Keratinocyte (primary cell): ENCODE data around the gene LAMB4. TPM values are rescaled to one million over a fixed set of nuclear protein-coding genes. Genes with fewer than 3 reads are reported as not detected.

Source experiments
- DNase-seq: peaks from one replicate; pipeline ENCODE4 v3.0.0-alpha.2; 2011; ENCODE audit warnings: low read depth, missing footprints, low spot score
- FAIRE-seq: peaks from 2 replicates; lab custom pipeline; 2011; peaks lifted over from hg19 to GRCh38; lab: Jason Lieb, UNC
- H2AFZ ChIP-seq: 2 replicates; pipeline ENCODE4 v1.6.0; 2012; ENCODE audit warnings: low read length, control low read depth, inconsistent platforms; ENCODE audit not compliant: control insufficient read depth
- H3K27ac ChIP-seq: 2 replicates; pipeline ENCODE4 v1.5.1; 2011; ENCODE audit warnings: low read length; ENCODE audit not compliant: control insufficient read depth, insufficient read depth
- H3K27me3 ChIP-seq: 3 replicates; pipeline ENCODE4 v1.6.0; 2011; ENCODE audit warnings: low read length; ENCODE audit not compliant: control insufficient read depth, insufficient read depth; ENCODE audit errors: extremely low read depth
- H3K36me3 ChIP-seq, 2 experiments: 2 replicates in 1 of 2; 3 replicates in 1 of 2; pipeline ENCODE4 v1.5.1; 2011; ENCODE audit warnings: low read length in 2 of 2, mild to moderate bottlenecking in 1 of 2; ENCODE audit not compliant: control insufficient read depth in 2 of 2, insufficient read depth in 2 of 2; ENCODE audit errors: extremely low read depth in 1 of 2
- H3K4me1 ChIP-seq: 3 replicates; pipeline ENCODE4 v1.5.1; 2011; ENCODE audit warnings: low read length; ENCODE audit not compliant: control insufficient read depth, insufficient read depth; ENCODE audit errors: extremely low read depth
- H3K4me2 ChIP-seq: 3 replicates; pipeline ENCODE4 v1.6.0; 2011; ENCODE audit warnings: low read depth, low read length; ENCODE audit not compliant: control insufficient read depth, insufficient read depth; ENCODE audit errors: extremely low read depth
- H3K4me3 ChIP-seq, 3 experiments: fragments of 200-600 bp in 1 of 3; sonication (generic) in 1 of 3; 2 replicates in 2 of 3; 3 replicates in 1 of 3; pipeline ENCODE4 v1.5.1; 2011 to 2016; ENCODE audit warnings: low read length in 3 of 3, mild to moderate bottlenecking in 3 of 3, control low read depth in 2 of 3, inconsistent platforms in 1 of 3, low read depth in 1 of 3, mixed read lengths in 1 of 3, mixed run types in 1 of 3, moderate library complexity in 1 of 3; ENCODE audit not compliant: control insufficient read depth in 2 of 3, insufficient read depth in 2 of 3; ENCODE audit errors: extremely low read depth in 1 of 3
- H3K79me2 ChIP-seq: 2 replicates; pipeline ENCODE4 v1.6.0; 2012; ENCODE audit warnings: low read length; ENCODE audit not compliant: control insufficient read depth, insufficient read depth
- H3K9ac ChIP-seq: 3 replicates; pipeline ENCODE4 v1.6.0; 2011; ENCODE audit warnings: low read length; ENCODE audit not compliant: control insufficient read depth, insufficient read depth; ENCODE audit errors: extremely low read depth
- H3K9me1 ChIP-seq: 3 replicates; pipeline ENCODE4 v1.6.0; 2011; ENCODE audit warnings: low read length; ENCODE audit not compliant: control insufficient read depth, insufficient read depth; ENCODE audit errors: extremely low read depth
- H3K9me3 ChIP-seq: 2 replicates; pipeline ENCODE4 v1.5.1; 2012; ENCODE audit warnings: low read depth, low read length; ENCODE audit not compliant: control insufficient read depth
- H4K20me1 ChIP-seq: 3 replicates; pipeline ENCODE4 v1.6.0; 2011; ENCODE audit warnings: low read length; ENCODE audit not compliant: control insufficient read depth, insufficient read depth; ENCODE audit errors: extremely low read depth
- CTCF ChIP-seq, 3 experiments: IDR thresholded peaks in 1 of 3; conservative IDR thresholded peaks in 1 of 3; optimal IDR thresholded peaks in 1 of 3; 2 replicates in 2 of 3; 3 replicates in 1 of 3; pipeline versions ENCODE3 to v1.5.1; 2011; ENCODE audit warnings: low read length in 3 of 3, mild to moderate bottlenecking in 3 of 3, moderate library complexity in 2 of 3, control low read depth in 1 of 3, inconsistent platforms in 1 of 3; ENCODE audit not compliant: insufficient read depth in 2 of 3; ENCODE audit errors: extremely low read depth in 1 of 3
- EZH2 ChIP-seq: IDR thresholded peaks from one replicate; pipeline ENCODE4 v1.6.1; 2012; ENCODE audit warnings: inconsistent platforms, mild to moderate bottlenecking, low read length, moderate library complexity
- dilution Hi-C: fragments of 300-500 bp; cut with MboI; formaldehyde crosslinking; loops from one replicate; pipeline ENCODE4 v1.7.0; 2020; ENCODE audit warnings: low sequenced_read_pairs; ENCODE audit not compliant: extremely low pct_ligation_motif_present
- polyA minus RNA-seq, 3 experiments: library from RNA; depleted of rRNA, polyadenylated mRNA; stranded (reverse); fragments of >200 nt; gene quantifications; 1 replicate in 1 of 3; 2 replicates in 1 of 3; 3 replicates in 1 of 3; pipeline ENCODE4 v1.2.3, GENCODE V29; 2011
- polyA plus RNA-seq, 5 experiments: library from polyadenylated mRNA; depleted of rRNA in 3 of 5; stranded (reverse) in 3 of 5; stranded (forward) in 1 of 5; unstranded in 1 of 5; fragments of >200 nt; gene quantifications; 1 replicate in 1 of 5; 2 replicates in 3 of 5; 3 replicates in 1 of 5; pipeline versions ENCODE4 v1.2.1 to v1.2.3, GENCODE V29; 2011 to 2012; ENCODE audit warnings: missing spikeins in 2 of 5, low read depth in 1 of 5, low replicate concordance in 1 of 5

The LAMB4 gene, protein sequence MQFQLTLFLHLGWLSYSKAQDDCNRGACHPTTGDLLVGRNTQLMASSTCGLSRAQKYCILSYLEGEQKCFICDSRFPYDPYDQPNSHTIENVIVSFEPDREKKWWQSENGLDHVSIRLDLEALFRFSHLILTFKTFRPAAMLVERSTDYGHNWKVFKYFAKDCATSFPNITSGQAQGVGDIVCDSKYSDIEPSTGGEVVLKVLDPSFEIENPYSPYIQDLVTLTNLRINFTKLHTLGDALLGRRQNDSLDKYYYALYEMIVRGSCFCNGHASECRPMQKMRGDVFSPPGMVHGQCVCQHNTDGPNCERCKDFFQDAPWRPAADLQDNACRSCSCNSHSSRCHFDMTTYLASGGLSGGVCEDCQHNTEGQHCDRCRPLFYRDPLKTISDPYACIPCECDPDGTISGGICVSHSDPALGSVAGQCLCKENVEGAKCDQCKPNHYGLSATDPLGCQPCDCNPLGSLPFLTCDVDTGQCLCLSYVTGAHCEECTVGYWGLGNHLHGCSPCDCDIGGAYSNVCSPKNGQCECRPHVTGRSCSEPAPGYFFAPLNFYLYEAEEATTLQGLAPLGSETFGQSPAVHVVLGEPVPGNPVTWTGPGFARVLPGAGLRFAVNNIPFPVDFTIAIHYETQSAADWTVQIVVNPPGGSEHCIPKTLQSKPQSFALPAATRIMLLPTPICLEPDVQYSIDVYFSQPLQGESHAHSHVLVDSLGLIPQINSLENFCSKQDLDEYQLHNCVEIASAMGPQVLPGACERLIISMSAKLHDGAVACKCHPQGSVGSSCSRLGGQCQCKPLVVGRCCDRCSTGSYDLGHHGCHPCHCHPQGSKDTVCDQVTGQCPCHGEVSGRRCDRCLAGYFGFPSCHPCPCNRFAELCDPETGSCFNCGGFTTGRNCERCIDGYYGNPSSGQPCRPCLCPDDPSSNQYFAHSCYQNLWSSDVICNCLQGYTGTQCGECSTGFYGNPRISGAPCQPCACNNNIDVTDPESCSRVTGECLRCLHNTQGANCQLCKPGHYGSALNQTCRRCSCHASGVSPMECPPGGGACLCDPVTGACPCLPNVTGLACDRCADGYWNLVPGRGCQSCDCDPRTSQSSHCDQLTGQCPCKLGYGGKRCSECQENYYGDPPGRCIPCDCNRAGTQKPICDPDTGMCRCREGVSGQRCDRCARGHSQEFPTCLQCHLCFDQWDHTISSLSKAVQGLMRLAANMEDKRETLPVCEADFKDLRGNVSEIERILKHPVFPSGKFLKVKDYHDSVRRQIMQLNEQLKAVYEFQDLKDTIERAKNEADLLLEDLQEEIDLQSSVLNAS (N-terminal part only)
- polyA plus RNA-seq (1.6 to 10.3 TPM (median 3.7 TPM) in 3 replicates), polyA minus RNA-seq (0.85 to 16.0 TPM (median 6.0 TPM) in 3 replicates)
- polyA plus RNA-seq (2011; ENCODE audit: low read depth): 7.7 TPM
- polyA plus RNA-seq (2011; cell fraction: cytosol; rRNA removed): 1.6 and 3.0 TPM in 2 replicates
- polyA plus RNA-seq (2011; cell fraction: nucleus; rRNA removed): 20.0 and 20.1 TPM in 2 replicates
- polyA plus RNA-seq (2012; ENCODE audit: low replicate concordance): 0.60 and 3.8 TPM in 2 replicates
- polyA minus RNA-seq (2011; cell fraction: cytosol; rRNA and poly(A)+ RNA removed): 1.7 TPM
- 15.9 and 26.8 TPM in 2 replicates for polyA minus RNA-seq (2011; cell fraction: nucleus; rRNA and poly(A)+ RNA removed)

DNA sequence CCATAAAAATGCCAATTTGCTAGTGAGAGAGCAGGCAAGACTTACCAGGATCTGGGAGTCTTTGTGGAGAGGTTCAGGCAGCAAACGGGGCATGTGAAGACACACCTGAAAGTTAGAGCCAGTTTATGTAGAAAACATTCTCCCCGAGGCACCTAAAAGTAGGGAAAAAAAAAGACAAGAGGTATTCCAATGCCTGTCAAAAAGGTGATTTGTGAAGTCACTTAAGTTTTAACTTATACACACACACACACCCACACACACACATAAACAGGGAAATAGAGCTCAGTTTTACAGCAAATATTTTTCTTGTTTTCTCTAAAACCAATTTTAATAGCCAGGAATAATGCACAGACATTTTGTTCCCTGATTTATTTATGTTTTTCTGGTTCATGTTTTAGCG, at the start of gene LAMB4:
Gene LAMB4, minus strand, starts transcription at position 101 of the 400 bp plus-strand sequence. CDS start 7,197 bp downstream, outside the sequence.
- DNase-seq: no peak
- peak; percentile 43 for FAIRE-seq
- Histone ChIP-seq H3K79me2 (no peaks in the 10 kb centered on the region), H3K4me2 (peak within 1 kb of the TSS; percentile 65), H2AFZ (peak within 1 kb of the TSS; percentile 89), H4K20me1 (no peaks in the 10 kb centered on the region), H3K27me3 (no peaks in the 10 kb centered on the region), H3K9me1 (no peaks in the 10 kb centered on the region), H3K9me3 (no peaks in the 10 kb centered on the region), H3K4me3 (peak within 1 kb of the TSS in 1 of 3 experiments; percentile 3), H3K36me3 (no peaks in the 10 kb centered on the region), H3K9ac (no peak within 1 kb of the TSS), H3K4me1 (peaks cover 54% of the 10 kb centered on the region), H3K27ac (peak within 1 kb of the TSS; percentile 27)
- TF ChIP-seq CTCF (optimal IDR thresholded peaks at IDR 0.05 in 1 of 3, IDR thresholded peaks at IDR 0.05 in 1 of 3, conservative IDR thresholded peaks at IDR 0.05 in 1 of 3; ENCODE audit: extremely low read depth in 1 of 3, insufficient read depth in 2 of 3, low read length in 3 of 3) (no peak), EZH2 (no peak)
- dilution Hi-C loops: no loop called here

GRCh38 chr7:108178398-108178797, 48.2 kb upstream of the LAMB4 start:
- no peak for FAIRE-seq
- H3K9me3 ChIP-seq: no peaks in the 10 kb centered on the region
- no peaks in the 10 kb centered on the region for H3K27me3 ChIP-seq
- TF ChIP-seq EZH2 (no peak), CTCF (optimal IDR thresholded peaks at IDR 0.05 in 1 of 3, IDR thresholded peaks at IDR 0.05 in 1 of 3, conservative IDR thresholded peaks at IDR 0.05 in 1 of 3; ENCODE audit: extremely low read depth in 1 of 3, insufficient read depth in 2 of 3, low read length in 3 of 3) (no peak)
- H3K4me2 ChIP-seq: no peak overlapping the region
- H3K9ac ChIP-seq: no peak overlapping the region
- peak overlapping the region; percentile 2 for H2AFZ ChIP-seq
- dilution Hi-C loops: loop anchor here (25.0 kb wide), 1 partner anchor 309 kb away; no protein-coding TSS in a partner anchor
- no peaks in the 10 kb centered on the region for H3K36me3 ChIP-seq
- H3K79me2 ChIP-seq: no peaks in the 10 kb centered on the region
- H3K4me1 ChIP-seq: no peaks in the 10 kb centered on the region
- H4K20me1 ChIP-seq: no peaks in the 10 kb centered on the region
- no peak for DNase-seq
- no peak overlapping the region for H3K27ac ChIP-seq
- H3K9me1 ChIP-seq: no peaks in the 10 kb centered on the region
- no peak overlapping the region for H3K4me3 ChIP-seq
